K562 (cell line): ENCODE data around the gene C4A. TPM values are rescaled to one million over a fixed set of nuclear protein-coding genes. Genes with fewer than 3 reads are reported as not detected.

Experiments used
- CBFB ChIP-seq: sonication (generic); formaldehyde crosslinking; IDR thresholded peaks from 2 replicates; pipeline ENCODE4 v1.4.0; 2020; ENCODE audit warnings: mild to moderate bottlenecking, missing genetic modification reagents
- MECOM ChIP-seq: fragments of 250-450 bp; sonication (Bioruptor Pico); IDR thresholded peaks from 2 replicates; pipeline ENCODE4 v1.8.0; 2022; ENCODE audit warnings: inconsistent platforms
- REST ChIP-seq, 2 experiments: fragments of 450-650 bp; formaldehyde crosslinking in 1 of 2; IDR thresholded peaks; 2 replicates each; pipeline versions ENCODE4 v1.4.0 to v1.6.1; 2014 to 2020; ENCODE audit warnings: mild to moderate bottlenecking in 2 of 2, borderline replicate concordance in 1 of 2, low read depth in 1 of 2
- TRIM25 ChIP-seq: fragments of 450-650 bp; IDR thresholded peaks from 2 replicates; pipeline ENCODE4 v1.7.0; 2016; ENCODE audit warnings: borderline replicate concordance
- VEZF1 ChIP-seq: fragments of 200-800 bp; sonication (Bioruptor generic); IDR thresholded peaks from 2 replicates; pipeline ENCODE4 v1.6.1; 2017; ENCODE audit warnings: missing genetic modification characterization, missing compliant biosample characterization
- ZFP1 ChIP-seq: fragments of 450-650 bp; formaldehyde crosslinking; IDR thresholded peaks from 2 replicates; pipeline ENCODE4 v1.4.0; 2020; ENCODE audit warnings: mild to moderate bottlenecking, mixed read lengths
- ZNF174 ChIP-seq: fragments of 250-450 bp; sonication (Bioruptor Pico); IDR thresholded peaks from 2 replicates; pipeline ENCODE4 v1.4.0; 2020; ENCODE audit warnings: mild to moderate bottlenecking
- ZNF551 ChIP-seq: fragments of 250-450 bp; sonication (Bioruptor Pico); IDR thresholded peaks from 2 replicates; pipeline ENCODE4 v1.5.0; 2021; ENCODE audit warnings: mild to moderate bottlenecking, moderate library complexity
- ZNF592 ChIP-seq: fragments of 450-650 bp; IDR thresholded peaks from 2 replicates; pipeline ENCODE4 v1.6.1; 2017; ENCODE audit warnings: antibody characterized with exemption, mild to moderate bottlenecking
- polyA plus RNA-seq, 8 experiments: library from polyadenylated mRNA; depleted of rRNA in 4 of 8; stranded (reverse) in 5 of 8; unstranded in 3 of 8; fragments of >200 nt; fragmentation: Nextera tagmentation in 2 of 8; fragmentation: Illumina TruSeq in 1 of 8; extraction: Ambion mirVana in 2 of 8; extraction: Trizol in 1 of 8; gene quantifications; 2 replicates each; pipeline versions ENCODE4 v1.2.1 to v1.2.3, GENCODE V29; 2011 to 2014; ENCODE audit warnings: inconsistent platforms in 1 of 8, missing spikeins in 1 of 8
- total RNA-seq, 7 experiments: library from RNA; depleted of rRNA in 6 of 7; stranded (reverse); fragments of >200 nt in 6 of 7; fragmentation: Illumina TruSeq in 2 of 7; extraction: Trizol in 2 of 7; gene quantifications; 2 replicates each; pipeline versions ENCODE4 v1.2.1 to v1.2.3, GENCODE V29; 2011 to 2021; ENCODE audit warnings: low replicate concordance in 1 of 7

Gene C4A
- total and polyA plus RNA-seq, 9 of the 15 experiments (the other 6 are each of a cell fraction or from before 2014, with no cell fraction given), result 0.27 to 7.6 (median 5.0) TPM

- peak; percentile 94 for TF ChIP-seq ZNF592
- TF ChIP-seq CBFB (CRISPR knock-in tag), result no peak
- TF ChIP-seq ZNF174 (CRISPR knock-in tag), result no peak
- TF ChIP-seq ZNF551 (CRISPR knock-in tag), result no peak
- peak; percentile 15; the same call in 1 of the 2 replicates for TF ChIP-seq REST (IDR thresholded peaks at IDR 0.05; ENCODE audit: borderline replicate concordance)
- no peak; the same call in 1 of the 2 replicates for TF ChIP-seq REST (CRISPR knock-in tag; IDR thresholded peaks at IDR 0.05; ENCODE audit: low read depth)
- no peak for TF ChIP-seq ZFP1 (CRISPR knock-in tag)
- TF ChIP-seq TRIM25, result no peak
- TF ChIP-seq VEZF1 (CRISPR knock-in tag), result peak; percentile 58
- TF ChIP-seq MECOM, result no peak
Measured at GRCh38 chr6:32045811-32046449, 64.1 kb downstream of the C4A start (continued).
